Activated CD8-positive, alpha-beta memory T cell treated with anti-CD3 and anti-CD28 coated beads for 48 hours (primary cell): ENCODE measurements around the gene STXBP5L.
"Not testable (repeated sequence)": the region's sequence is repeated elsewhere in the genome, so short reads cannot be mapped to it uniquely, and the experiment has no call there.

ENCODE experiments used
- DNase-seq, 3 experiments: peaks; one replicate each; pipeline ENCODE4 v3.0.0-alpha.2; 2020; ENCODE audit warnings: low read depth in 2 of 3, low spot score in 2 of 3

Gene STXBP5L

DNA sequence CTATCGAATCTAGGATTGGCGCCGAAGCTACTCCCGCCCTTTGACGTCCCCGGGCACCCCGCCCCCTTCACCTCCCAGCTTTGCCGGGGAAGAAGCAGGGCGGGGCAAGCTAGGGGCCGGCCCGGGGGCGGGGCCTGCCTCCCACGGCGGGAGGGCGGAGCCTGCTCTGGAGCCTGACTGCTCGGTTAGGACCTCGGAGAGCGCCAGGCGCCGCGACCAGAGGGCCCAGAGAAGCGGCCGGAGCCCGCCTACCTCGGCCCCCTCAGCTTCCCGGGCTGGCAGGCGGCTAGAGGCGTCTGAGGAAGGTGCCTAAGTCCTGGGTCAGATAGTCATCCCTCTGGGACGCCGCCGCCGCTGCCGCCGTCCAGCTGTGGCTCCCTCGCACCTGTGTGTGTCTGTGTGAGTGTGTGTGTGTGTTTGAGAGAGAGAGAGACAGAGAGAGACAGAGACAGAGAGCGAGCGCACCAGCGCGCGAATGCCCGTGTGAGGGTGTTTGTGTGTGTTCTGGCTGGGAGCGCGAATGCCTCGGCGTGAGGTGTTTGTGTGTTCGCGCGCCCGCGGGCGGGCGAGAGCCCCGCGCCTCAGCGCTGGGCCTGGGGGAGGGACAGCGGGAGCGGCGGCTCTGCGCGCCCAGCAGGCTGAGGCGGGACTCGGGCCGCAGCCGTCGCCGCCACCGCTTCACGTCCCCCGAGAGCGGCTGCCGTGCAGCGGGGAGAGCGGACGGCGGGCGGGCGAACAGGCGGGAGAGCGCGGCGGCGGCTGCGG is at the start of gene STXBP5L:
Gene STXBP5L, plus strand, starts transcription at position 176 of the 765 bp plus-strand sequence. CDS start 1,374 bp downstream, outside the sequence.
- peak; percentile 10 to 41 (median 34) for DNase-seq

GRCh38 chr3:120858521-120858920 is 49.5 kb upstream of the STXBP5L start:
- DNase-seq = no peak

DNA sequence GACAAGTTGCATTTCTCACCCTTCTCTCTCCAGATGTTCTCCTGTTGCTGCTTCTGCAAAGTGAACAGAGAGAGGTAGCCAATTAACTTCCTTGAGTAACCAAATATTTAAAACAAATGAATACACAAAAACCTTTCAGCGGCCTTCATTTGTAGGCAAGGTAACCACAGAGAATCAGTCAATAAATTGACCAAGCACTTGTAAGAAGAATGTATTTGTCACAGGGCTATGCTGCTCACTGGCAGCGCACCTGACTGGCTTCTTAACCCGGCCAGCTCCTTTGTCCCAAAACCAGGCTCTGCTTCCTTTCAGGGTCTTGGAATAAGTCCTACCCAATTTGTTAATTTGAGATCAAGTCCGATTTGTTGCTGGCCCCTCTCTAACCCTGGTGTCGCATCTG is 43.5 kb upstream of the STXBP5L start:
- DNase-seq = no peak

DNA sequence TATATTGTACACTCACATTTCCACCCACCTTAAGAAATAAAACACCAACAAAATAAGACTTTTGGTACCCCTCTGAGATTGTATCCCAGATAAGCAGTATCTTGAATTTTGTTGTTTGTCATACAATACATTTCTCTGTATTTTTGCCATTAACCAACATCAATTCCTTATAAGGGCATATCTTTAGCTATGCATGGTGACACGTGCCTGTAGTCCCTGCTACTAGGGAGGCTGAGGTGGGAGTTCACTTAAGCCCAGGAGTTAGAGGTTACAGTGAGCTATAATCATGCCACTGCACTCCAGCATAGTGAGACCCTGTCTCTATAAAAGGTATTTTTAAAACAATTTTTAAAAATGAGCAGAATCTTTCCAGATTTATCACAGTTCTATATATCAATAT is 32.5 kb upstream of the STXBP5L start:
- no peak for DNase-seq

DNA sequence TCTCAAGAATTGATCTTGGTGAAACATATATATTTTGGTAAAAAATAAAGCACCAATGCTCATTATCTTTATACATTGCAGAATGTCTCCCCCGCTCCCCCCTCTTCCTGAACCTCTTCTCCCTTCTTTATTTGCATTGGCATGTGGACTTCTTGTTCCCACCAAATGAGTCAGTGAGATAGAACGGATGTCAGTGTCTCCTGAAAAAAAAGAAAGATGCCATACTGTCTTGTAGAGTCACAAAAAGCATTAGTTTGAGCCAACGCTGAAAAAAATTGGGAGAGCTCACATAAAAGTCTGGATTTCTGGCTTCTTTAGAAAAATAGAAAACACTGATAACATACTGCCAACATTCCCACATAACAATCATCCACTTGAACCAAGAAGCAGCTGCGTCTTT is 32.0 kb upstream of the STXBP5L start:
- DNase-seq = no peak

DNA sequence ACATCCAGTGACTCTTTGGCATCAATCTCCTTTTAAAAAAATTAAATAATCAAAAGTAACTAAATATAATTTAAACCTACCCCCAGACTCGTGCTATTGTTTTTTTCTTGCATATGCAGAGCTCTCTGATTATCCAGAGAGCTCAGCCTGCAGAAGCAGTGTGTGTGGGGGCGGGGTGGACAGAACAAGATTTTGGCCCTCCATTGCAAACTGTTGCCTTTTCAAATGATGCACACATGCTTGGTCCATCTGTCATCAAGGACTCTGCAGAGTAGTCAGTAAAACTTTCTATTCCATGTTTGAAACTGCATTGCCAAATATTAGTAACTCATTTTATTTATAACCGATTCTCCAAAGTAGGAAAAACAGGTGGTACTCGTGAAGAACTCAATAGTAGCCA is 28.6 kb upstream of the STXBP5L start:
- DNase-seq = no peak

- DNase-seq = no peak
These were observed 15.1 kb upstream of the STXBP5L start for GRCh38 chr3:120892921-120893320.

DNA sequence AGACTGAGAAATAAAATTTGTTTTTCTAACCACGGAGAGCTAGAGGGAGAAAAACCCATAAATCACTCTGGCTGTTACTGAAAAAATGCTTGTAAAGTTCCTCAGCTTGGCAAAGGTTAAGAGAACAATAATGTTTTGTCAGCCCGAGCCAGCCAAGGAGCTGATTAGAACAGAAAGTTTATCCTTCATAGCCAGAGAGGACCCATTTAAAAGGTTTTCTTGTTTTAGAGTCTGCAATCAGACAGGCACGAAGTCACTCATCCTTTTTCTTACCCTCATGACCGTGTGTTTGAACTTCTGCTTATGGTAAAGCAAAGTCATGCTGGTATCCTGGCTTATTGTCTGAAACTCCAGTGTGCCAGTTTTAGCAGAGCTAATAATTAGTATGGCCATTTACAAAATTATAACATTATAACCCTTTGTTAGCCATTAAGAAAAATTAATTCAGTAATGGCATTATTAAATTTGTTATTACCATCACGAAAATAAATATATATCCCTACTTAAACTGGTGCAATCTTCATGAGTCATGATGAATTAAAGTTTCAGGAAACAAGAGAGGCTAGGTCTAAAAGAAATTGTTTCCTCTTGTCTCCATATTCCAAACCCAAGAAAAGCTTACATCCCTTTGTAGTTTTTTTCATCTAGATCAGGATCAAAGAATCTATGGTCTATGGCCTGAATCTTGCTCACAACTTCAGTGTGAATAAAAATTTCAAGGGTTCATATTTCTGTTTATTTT is 13.5 kb upstream of the STXBP5L start:
- no peak for DNase-seq

GRCh38 chr3:120901716-120902115 is 6.3 kb upstream of the STXBP5L start:
- not testable (repeated sequence) for DNase-seq

DNA sequence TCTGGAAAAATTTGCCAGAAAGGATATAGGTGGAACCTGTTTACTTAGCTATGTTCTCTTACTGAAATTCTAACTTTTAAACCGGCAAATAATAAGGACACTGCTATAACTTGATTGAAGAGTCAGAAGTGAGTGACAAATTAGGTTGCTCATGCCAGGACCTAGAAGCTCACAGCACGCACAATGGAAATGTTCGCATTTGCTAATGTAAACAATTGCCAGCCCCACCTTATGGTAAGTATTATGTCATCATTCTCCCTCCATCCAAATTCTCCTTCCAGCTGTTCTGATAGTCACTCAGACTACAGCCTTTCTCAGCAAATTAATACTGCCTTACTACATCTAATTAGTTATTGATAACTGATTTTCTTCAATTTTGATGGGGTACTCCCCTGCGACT is 4.8 kb upstream of the STXBP5L start:
- no peak for DNase-seq

GRCh38 chr3:120907659-120908029 is 361 bp upstream of the STXBP5L start:
- no peak for DNase-seq

DNA sequence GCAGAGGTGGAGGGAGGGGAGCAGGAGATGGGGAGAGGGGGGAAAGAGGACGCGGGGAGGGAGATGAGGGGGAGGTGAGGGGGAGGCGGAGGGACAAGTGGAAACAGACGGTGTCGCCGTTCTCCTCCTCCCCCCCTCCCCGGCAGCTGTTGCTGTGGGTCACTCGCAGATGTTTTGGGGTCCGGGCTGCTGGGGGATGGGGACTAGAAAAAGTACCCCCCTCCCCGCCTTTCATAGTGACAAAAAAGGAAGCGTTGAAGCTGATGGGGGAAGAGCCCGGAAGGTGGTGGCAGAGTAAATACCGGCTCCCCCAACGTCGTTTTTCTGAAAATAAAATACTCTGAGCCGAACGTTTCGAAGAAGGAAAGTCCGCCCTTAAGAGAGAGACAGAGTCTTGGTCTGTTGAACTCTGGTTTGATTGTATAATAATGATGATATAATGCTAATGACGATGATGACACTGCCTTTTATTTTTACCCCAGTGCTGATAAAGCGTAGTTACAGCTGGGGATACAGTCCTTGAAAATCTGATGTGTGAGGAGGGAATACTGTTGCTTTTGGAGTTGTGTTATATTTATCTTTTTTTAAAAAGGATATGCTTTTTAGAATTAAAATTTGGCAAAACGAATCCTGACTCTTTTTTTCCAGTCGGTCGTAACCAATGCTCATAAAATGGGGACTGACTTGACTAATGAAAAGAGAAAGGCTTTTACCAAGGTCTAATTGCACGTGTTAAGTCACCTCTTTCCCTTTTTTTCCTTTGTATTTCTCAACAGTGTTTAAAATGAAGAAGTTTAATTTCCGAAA is 993 bp downstream of the STXBP5L start:
- no peak for DNase-seq

GRCh38 chr3:120909602-120909878 is 1.5 kb downstream of the STXBP5L start:
- DNase-seq = no peak

- DNase-seq = no peak
These were observed 18.1 kb downstream of the STXBP5L start for GRCh38 chr3:120926146-120926545.

- no peak for DNase-seq
These were observed 21.0 kb downstream of the STXBP5L start for GRCh38 chr3:120928991-120929390.

DNA sequence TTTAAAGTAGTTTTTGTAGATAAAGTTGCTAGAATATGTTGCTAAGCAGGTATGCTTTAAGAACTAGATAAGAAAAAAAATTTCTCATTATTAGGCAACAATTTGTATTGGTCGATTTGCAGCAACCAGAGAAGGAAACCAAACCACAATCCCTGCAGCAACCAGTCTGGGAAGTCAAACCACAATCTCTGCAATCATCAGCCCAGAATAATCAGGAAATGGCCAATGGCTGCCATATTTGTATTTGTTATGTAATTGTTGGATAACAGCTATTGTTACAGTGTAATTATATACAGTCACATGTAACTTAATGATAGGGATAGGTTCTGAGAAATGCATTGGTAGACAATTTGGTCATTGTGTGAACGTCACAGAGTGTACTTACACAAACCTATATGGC is 23.6 kb downstream of the STXBP5L start:
- no peak for DNase-seq

DNA sequence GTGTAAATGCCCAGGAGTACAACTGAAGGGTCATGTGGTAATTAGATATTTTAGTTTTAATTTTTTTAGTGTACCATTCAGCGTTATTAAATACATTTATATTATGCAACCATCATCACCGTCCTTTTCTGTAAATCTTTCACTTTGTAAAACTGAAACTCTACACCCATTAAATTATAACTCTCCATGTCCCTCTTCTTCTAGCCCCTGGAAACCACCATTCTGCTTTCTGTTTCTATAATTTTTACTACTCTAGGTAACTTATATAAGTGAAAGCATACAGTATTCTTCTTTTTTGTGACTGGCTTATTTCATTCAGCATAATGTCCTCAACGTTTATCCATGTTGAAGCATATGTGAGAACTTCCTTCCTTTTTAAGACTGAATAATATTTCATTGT is 48.1 kb downstream of the STXBP5L start:
- no peak for DNase-seq

GRCh38 chr3:120982608-120983320 is 74.8 kb downstream of the STXBP5L start:
- DNase-seq = no peak

GRCh38 chr3:120983321-120983665 is 75.3 kb downstream of the STXBP5L start:
- no peak for DNase-seq

GRCh38 chr3:120983841-120984240 is 75.8 kb downstream of the STXBP5L start:
- DNase-seq = no peak

DNA sequence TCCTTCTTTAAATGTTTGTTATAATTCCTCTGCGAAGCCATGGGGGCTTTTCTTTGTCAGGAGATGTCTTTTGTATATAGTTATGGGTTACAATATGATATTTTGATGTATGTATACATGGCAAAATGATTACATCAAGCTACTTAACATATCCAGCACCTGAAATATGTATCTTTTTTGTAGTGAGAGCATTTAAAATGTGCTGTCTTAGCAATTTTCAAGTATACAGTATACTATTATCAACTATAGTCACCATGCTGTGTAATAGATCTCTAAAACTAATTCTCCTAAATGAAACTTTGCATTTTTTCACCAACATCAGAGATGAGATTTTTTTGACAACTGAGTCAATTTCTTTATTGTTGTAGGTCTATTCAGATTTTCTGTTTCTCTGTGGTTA is 77.2 kb downstream of the STXBP5L start:
- no peak for DNase-seq

DNA sequence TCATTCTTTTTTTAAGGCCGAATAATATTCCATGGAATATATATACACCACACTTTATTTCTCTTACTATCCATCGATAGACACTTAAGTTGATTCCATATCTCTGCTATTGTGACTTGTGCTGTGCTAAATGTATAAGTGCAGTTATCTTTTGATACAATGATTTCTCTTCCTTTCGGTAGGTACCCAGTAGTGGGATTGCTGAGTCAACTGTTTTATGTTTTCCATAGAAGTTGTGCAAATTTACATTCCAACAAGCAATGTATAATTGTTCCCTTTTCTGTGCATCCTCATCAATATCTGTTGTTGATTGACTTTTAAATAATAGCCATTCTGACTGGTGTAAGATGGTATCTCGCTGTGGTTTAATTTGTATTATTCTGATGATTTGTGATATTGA is 81.0 kb downstream of the STXBP5L start:
- DNase-seq = no peak
